ENCODE results near the gene LRRC57. TPM values are rescaled to one million over a fixed set of nuclear protein-coding genes. Genes with fewer than 3 reads are reported as not detected.
A peak's percentile ranks its signal among the peaks of the same experiment; 100 is the strongest.

Gene LRRC57
- total RNA-seq (2016; rRNA removed; fragmentation: Illumina TruSeq; extraction: Trizol) (14.8 and 26.0 TPM in 2 replicates), polyA plus RNA-seq (2011; rRNA removed) (4.1 and 5.8 TPM in 2 replicates), polyA minus RNA-seq (2011; rRNA and poly(A)+ RNA removed; ENCODE audit: low replicate concordance) (5.2 and 9.8 TPM in 2 replicates), Bru-seq, nascent RNA (percentile 59 among the genes with signal in this experiment), BruChase-seq, experiment 1, labeled RNA remaining after a 6-hour chase (percentile 87 among the genes with signal in this experiment), BruChase-seq, experiment 2, labeled RNA remaining after a 2-hour chase (percentile 75 among the genes with signal in this experiment)
- 1.7 and 3.9 TPM in 2 replicates for total RNA-seq (2016; cell fraction: cytosol; rRNA removed; fragmentation: Illumina TruSeq; extraction: Trizol; ENCODE audit: low read depth)
- 16.4 and 25.0 TPM in 2 replicates for total RNA-seq (2016; cell fraction: insoluble cytoplasmic fraction; rRNA removed; fragmentation: Illumina TruSeq; extraction: Trizol)
- 5.9 and 7.8 TPM in 2 replicates for total RNA-seq (2016; cell fraction: membrane; rRNA removed; fragmentation: Illumina TruSeq; extraction: Trizol)
- total RNA-seq (2016; cell fraction: nucleus; rRNA removed; fragmentation: Illumina TruSeq; extraction: Trizol), result 8.2 and 9.4 TPM in 2 replicates
- 4.0 and 6.6 TPM in 2 replicates for polyA plus RNA-seq (2011; cell fraction: cytosol; rRNA removed)
- 3.5 and 4.5 TPM in 2 replicates for polyA plus RNA-seq (2011; cell fraction: nucleus; rRNA removed)
- polyA plus RNA-seq (2012), result 5.1 and 5.9 TPM in 2 replicates
- polyA plus RNA-seq (2016; cell fraction: cytosol; fragmentation: Illumina TruSeq; extraction: Trizol; ENCODE audit: low read depth), result 0.71 and 0.75 TPM in 2 replicates
- 16.5 and 17.4 TPM in 2 replicates for polyA plus RNA-seq (2016; cell fraction: insoluble cytoplasmic fraction; fragmentation: Illumina TruSeq; extraction: Trizol; ENCODE audit: low read depth)
- 2.4 and 3.5 TPM in 2 replicates for polyA plus RNA-seq (2016; cell fraction: membrane; fragmentation: Illumina TruSeq; extraction: Trizol; ENCODE audit: low read depth)
- polyA plus RNA-seq (2016; cell fraction: nucleus; fragmentation: Illumina TruSeq; extraction: Trizol; ENCODE audit: insufficient read depth, low read depth), result 11.6 and 12.8 TPM in 2 replicates
- 3.0 and 4.5 TPM in 2 replicates for polyA minus RNA-seq (2011; cell fraction: cytosol; rRNA and poly(A)+ RNA removed)
- 4.8 and 5.7 TPM in 2 replicates for polyA minus RNA-seq (2011; cell fraction: nucleus; rRNA and poly(A)+ RNA removed)
- long read RNA-seq, experiment 1, full-length matches to known transcripts, result 8 of 12 reads
- long read RNA-seq, experiment 1, partial matches to known transcripts, result 0 of 12 reads
- long read RNA-seq, experiment 1, other reads (novel, unspliced or antisense), result 4 of 12 reads
- long read RNA-seq, experiment 2, partial matches to known transcripts, result 0 of 8 reads
- long read RNA-seq, experiment 2, other reads (novel, unspliced or antisense), result 4 of 8 reads

GRCh38 chr15:42548249-42549031, at the start of gene LRRC57, which contains the start of gene HAUS2:
Gene LRRC57, minus strand, starts transcription at chr15:42548793. Its CDS starts 359 bp downstream, at chr15:42548434.
Gene HAUS2, plus strand, starts transcription at chr15:42548838. Its CDS starts 35 bp downstream, at chr15:42548873.
- DNase-seq (ENCODE audit: low spot score), result peak; percentile 77
- H3K9ac ChIP-seq (ENCODE audit: insufficient read depth, low read depth, low read length), result peak within 1 kb of the TSS; percentile 93
- ATAC-seq, result peak; percentile 95
- TSS peak; percentile 72 for BruUV-seq (replicated peaks)
- FAIRE-seq, result peak; percentile 52
- CTCF ChIA-PET (ENCODE audit: low intra/inter-chr PET ratio, low total read pairs), result no interaction called here
- in situ Hi-C loops (cut with HindIII; ENCODE audit: extremely low pct_ligation_motif_present, low pct_unique_long_range_greater_than_20kb), result no loop called here
- no peaks in the 10 kb centered on the region for H4K20me1 ChIP-seq (ENCODE audit: insufficient read depth, low read length)
- peaks cover 44% of the 10 kb centered on the region for H3K79me2 ChIP-seq (ENCODE audit: insufficient read depth, low read length)
- no CpG with 5 or more reads among the region's 71 CpGs for WGBS (ENCODE audit: low lambda C conversion rate)
- peak within 1 kb of the TSS; percentile 59 for H2AFZ ChIP-seq (ENCODE audit: low read length)
- H3K27ac ChIP-seq (ENCODE audit: extremely low read length, insufficient read depth, low read length), result peak within 1 kb of the TSS; percentile 68
- intact Hi-C loops (cut with micrococcal nuclease; ENCODE audit: unreplicated experiment), result loop anchor here (2.0 to 5.0 kb wide), 2 partner anchors 58 to 104 kb away; partner anchors contain the start of gene ZNF106
- no peaks in the 10 kb centered on the region for H3K9me3 ChIP-seq (ENCODE audit: low read length)
- peaks cover 0 to 18% of the 10 kb centered on the region in 2 experiments; a peak in 4 of 5 replicates for H3K36me3 ChIP-seq (replicated peaks in 1 of 2; ENCODE audit: control insufficient read depth in 1 of 2, insufficient read depth in 2 of 2, low read length in 2 of 2)
- H3K27me3 ChIP-seq (ENCODE audit: control insufficient read depth in 1 of 2, insufficient read depth in 2 of 2, low read length in 2 of 2), result no peaks in the 10 kb centered on the region; a peak in 1 of 5 replicates
- POLR2A ChIA-PET, result interaction anchor here (0.8 to 2.1 kb wide), 7 partner anchors 10 to 156 kb away, joined by 3 to 20 read pairs (median 7); partner anchors contain the start of genes SNAP23, STARD9 and ZNF106
- H3K4me1 ChIP-seq (ENCODE audit: insufficient read depth, low read length), result peaks cover 45% of the 10 kb centered on the region
- peak within 1 kb of the TSS; percentile 87 to 96 (median 96) for H3K4me3 ChIP-seq (replicated peaks in 1 of 3; ENCODE audit: insufficient read depth in 1 of 3, low read depth in 2 of 3, low read length in 3 of 3)
- H3K4me2 ChIP-seq (ENCODE audit: low read depth, low read length), result peak within 1 kb of the TSS; percentile 77
- TF ChIP-seq CCAR2 (optimal IDR thresholded peaks at IDR 0.05; ENCODE audit: low read depth, low read length) (no peak), ZMYM4 (CRISPR knock-in tag; IDR thresholded peaks at IDR 0.05) (peak; percentile 88), TMF1 (CRISPR knock-in tag; IDR thresholded peaks at IDR 0.05; ENCODE audit: low read depth) (no peak; the same call in 1 of the 2 replicates), KMT2B (CRISPR knock-in tag; IDR thresholded peaks at IDR 0.05) (peak; percentile 99), ZNF564 (CRISPR knock-in tag; IDR thresholded peaks at IDR 0.05) (no peak), ZNF232 (CRISPR knock-in tag; IDR thresholded peaks at IDR 0.05; ENCODE audit: borderline replicate concordance) (peak; percentile 63; the same call in 1 of the 2 replicates), ZNF891 (CRISPR knock-in tag; IDR thresholded peaks at IDR 0.05) (peak; percentile 65), EHMT2 (IDR thresholded peaks at IDR 0.05; ENCODE audit: borderline replicate concordance, low read depth, low read length) (no peak), FLYWCH1 (CRISPR knock-in tag; IDR thresholded peaks at IDR 0.05) (no peak), ERF (CRISPR knock-in tag; IDR thresholded peaks at IDR 0.05) (peak; percentile 79), ZSCAN5A (CRISPR knock-in tag; IDR thresholded peaks at IDR 0.05; ENCODE audit: borderline replicate concordance) (no peak; the same call in 1 of the 2 replicates), SNRNP70 (IDR thresholded peaks at IDR 0.05; ENCODE audit: low read depth, low read length) (no peak), KDM5A (IDR thresholded peaks at IDR 0.05; ENCODE audit: borderline replicate concordance, low read length) (peak; percentile 97), MED13 (CRISPR knock-in tag; IDR thresholded peaks at IDR 0.05) (no peak), GTF2F1 (IDR thresholded peaks at IDR 0.05; ENCODE audit: low read length) (0 out of 2 replicates have a peak, but pooled peaks have one; percentile 31), ZNF280B (CRISPR knock-in tag; IDR thresholded peaks at IDR 0.05; ENCODE audit: borderline replicate concordance) (no peak; the same call in none of the 2 replicates)

All from HepG2 (cell line).